Activated naive CD8-positive, alpha-beta T cell (primary cell): ENCODE data around the gene CCNT2.
"Not testable (repeated sequence)": the region's sequence is repeated elsewhere in the genome, so short reads cannot be mapped to it uniquely, and the experiment has no call there.

Experiments
- H3K27ac Mint-ChIP-seq: one replicate; pipeline ENCODE4 v1.8.0; 2021; ENCODE audit warnings: mixed read lengths
- H3K27me3 Mint-ChIP-seq: one replicate; pipeline ENCODE4 v1.8.0; 2021; ENCODE audit warnings: mixed read lengths
- H3K36me3 Mint-ChIP-seq: one replicate; pipeline ENCODE4 v1.8.0; 2021; ENCODE audit warnings: mixed read lengths
- H3K4me1 Mint-ChIP-seq: one replicate; pipeline ENCODE4 v1.8.0; 2021; ENCODE audit warnings: low read depth, mixed read lengths
- H3K4me3 Mint-ChIP-seq: one replicate; pipeline ENCODE4 v1.8.0; 2021; ENCODE audit warnings: mild to moderate bottlenecking, mixed read lengths
- H3K9me3 Mint-ChIP-seq: one replicate; pipeline ENCODE4 v1.8.0; 2021; ENCODE audit warnings: low read depth, mixed read lengths

Gene CCNT2

GRCh38 chr2:134977104-134977503 lies 58.5 kb downstream of the CCNT2 start:
- H3K27me3 Mint-ChIP-seq, H3K4me3 Mint-ChIP-seq, H3K27ac Mint-ChIP-seq, H3K4me1 Mint-ChIP-seq: not testable (repeated sequence)
- Mint-ChIP-seq H3K36me3 (peaks cover 19% of the 10 kb centered on the region), H3K9me3 (peaks cover 16% of the 10 kb centered on the region)

DNA sequence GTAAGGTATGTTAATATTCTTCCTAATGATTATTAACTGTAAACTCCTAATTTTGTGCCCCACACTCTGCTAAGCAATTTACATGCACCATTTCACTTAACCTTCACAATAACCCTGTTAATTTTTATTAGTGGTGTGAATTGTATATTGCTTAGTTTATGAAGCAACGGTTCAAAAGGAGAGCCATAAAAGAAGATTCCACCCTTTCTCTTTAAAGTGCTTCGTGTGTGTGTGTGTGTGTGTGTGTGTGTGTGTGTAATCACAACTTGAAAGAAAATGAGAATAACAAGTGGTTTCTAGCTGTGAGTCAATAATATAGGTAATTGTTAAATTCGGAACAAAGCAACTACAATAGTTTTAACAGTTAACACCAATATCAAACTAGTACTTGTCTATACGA lies 60.6 kb downstream of the CCNT2 start:
- Mint-ChIP-seq H3K4me3 (no peak overlapping the region), H3K27ac (no peak overlapping the region), H3K27me3 (no peaks in the 10 kb centered on the region), H3K4me1 (no peaks in the 10 kb centered on the region), H3K9me3 (peaks cover 7% of the 10 kb centered on the region), H3K36me3 (peaks cover 10% of the 10 kb centered on the region)

- H3K27ac Mint-ChIP-seq, result no peak overlapping the region
- H3K36me3 Mint-ChIP-seq, result peaks cover 4% of the 10 kb centered on the region
- H3K4me1 Mint-ChIP-seq, result no peaks in the 10 kb centered on the region
- no peaks in the 10 kb centered on the region for H3K9me3 Mint-ChIP-seq
- H3K4me3 Mint-ChIP-seq, result no peak overlapping the region
- no peaks in the 10 kb centered on the region for H3K27me3 Mint-ChIP-seq
Observed at GRCh38 chr2:134980639-134981038, 62.0 kb downstream of the CCNT2 start.

DNA sequence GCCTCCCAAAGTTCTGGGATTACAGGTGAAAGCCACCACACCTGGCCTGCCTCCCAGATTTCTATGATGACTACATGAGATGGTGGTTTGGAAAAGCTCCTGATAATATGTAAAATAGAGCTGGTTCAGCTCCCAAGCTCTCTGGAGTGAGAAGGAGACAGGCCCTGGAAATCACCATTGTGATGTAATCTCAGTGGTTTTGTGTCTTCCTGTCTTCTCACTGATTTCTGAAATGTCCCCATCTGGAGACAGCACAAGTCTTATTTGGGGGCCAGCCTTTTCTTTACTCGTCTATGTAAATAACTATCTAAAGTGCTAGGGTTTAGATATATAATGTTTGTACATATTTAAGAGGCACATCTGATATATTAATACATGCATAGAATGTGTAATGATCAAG lies 64.0 kb downstream of the CCNT2 start:
- peaks cover 4% of the 10 kb centered on the region for H3K36me3 Mint-ChIP-seq
- no peaks in the 10 kb centered on the region for H3K4me1 Mint-ChIP-seq
- no peaks in the 10 kb centered on the region for H3K27me3 Mint-ChIP-seq
- H3K9me3 Mint-ChIP-seq, result no peaks in the 10 kb centered on the region
- H3K27ac Mint-ChIP-seq, result no peak overlapping the region
- H3K4me3 Mint-ChIP-seq, result no peak overlapping the region

DNA sequence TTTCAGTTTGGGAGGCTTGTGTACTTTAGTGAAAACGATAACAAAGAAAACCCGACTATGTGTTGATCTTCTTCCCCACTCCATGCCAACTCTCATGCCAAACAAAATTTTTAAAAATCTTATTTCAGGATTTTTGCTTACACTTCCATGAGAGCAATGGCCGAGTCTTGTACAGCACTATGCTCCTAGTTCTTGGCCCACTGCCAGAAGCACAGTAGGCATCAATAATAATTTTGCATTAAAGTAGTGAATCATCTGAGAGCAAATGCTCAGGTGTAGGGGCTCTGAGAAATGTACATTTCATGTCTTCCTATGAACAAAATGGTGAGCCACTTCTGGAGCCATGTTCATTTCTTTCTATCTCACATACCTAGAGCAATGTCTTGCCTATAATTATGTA lies 66.4 kb downstream of the CCNT2 start:
- Mint-ChIP-seq H3K36me3 (no peaks in the 10 kb centered on the region), H3K27me3 (no peaks in the 10 kb centered on the region), H3K4me1 (no peaks in the 10 kb centered on the region), H3K27ac (no peak overlapping the region), H3K4me3 (no peak overlapping the region), H3K9me3 (no peaks in the 10 kb centered on the region)

DNA sequence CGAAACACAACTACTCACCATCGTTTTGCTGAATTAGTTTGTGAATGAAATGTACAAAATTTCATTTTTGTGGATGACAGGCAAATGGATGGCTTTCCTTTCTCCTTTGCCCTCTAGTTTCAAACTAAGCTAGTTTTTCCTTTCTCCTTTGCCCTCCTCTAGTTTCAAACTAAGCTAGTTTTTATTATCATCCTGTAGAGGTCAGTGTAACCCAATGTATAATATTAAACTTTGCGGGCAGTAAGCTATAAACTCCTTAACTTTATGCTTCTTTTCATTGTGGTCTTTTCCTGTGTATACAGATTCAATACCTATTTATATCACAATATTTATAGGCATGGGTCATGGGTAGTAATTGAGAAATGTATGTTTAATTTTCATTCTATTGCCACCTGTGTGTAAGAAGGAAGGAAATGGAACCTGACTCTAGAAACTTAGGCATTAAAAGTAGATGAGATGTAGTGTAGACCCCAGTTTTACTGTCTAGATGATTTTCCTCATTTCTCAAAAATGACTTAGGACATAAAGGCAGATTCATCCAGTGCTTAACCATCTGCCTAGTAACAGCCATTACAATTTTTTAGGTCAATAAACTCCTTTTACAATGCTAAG lies 70.5 kb downstream of the CCNT2 start:
- H3K9me3 Mint-ChIP-seq, result no peaks in the 10 kb centered on the region
- H3K4me3 Mint-ChIP-seq, result no peak overlapping the region
- H3K27ac Mint-ChIP-seq, result no peak overlapping the region
- no peaks in the 10 kb centered on the region for H3K4me1 Mint-ChIP-seq
- H3K36me3 Mint-ChIP-seq, result no peaks in the 10 kb centered on the region
- no peaks in the 10 kb centered on the region for H3K27me3 Mint-ChIP-seq

DNA sequence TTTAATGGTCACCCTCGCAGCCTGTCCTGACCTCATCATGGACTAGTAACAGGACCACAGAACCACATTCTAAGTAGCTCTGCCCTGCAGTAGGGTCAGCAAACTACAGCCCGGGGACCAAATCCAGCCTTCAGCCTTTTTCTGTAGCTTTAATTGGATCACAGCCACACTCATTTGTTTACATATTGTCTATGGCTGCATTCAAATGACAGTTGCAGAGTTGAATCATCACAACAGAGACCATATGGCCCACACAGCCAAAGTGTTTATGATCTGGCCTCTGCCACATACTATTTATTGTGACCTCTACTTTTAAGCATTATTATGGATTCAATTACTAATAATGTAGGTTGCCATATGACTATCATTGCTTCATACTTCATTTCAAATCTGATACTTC lies 80.9 kb downstream of the CCNT2 start:
- H3K27ac Mint-ChIP-seq, result no peak overlapping the region
- H3K4me3 Mint-ChIP-seq, result no peak overlapping the region
- no peaks in the 10 kb centered on the region for H3K36me3 Mint-ChIP-seq
- peaks cover 5% of the 10 kb centered on the region for H3K4me1 Mint-ChIP-seq
- H3K9me3 Mint-ChIP-seq, result no peaks in the 10 kb centered on the region
- peaks cover 3% of the 10 kb centered on the region for H3K27me3 Mint-ChIP-seq

- no peak overlapping the region for H3K27ac Mint-ChIP-seq
- H3K9me3 Mint-ChIP-seq, result no peaks in the 10 kb centered on the region
- peaks cover 8% of the 10 kb centered on the region for H3K27me3 Mint-ChIP-seq
- no peak overlapping the region for H3K4me3 Mint-ChIP-seq
- H3K36me3 Mint-ChIP-seq, result no peaks in the 10 kb centered on the region
- H3K4me1 Mint-ChIP-seq, result peaks cover 6% of the 10 kb centered on the region
Observed at GRCh38 chr2:135002836-135003235, 84.2 kb downstream of the CCNT2 start.

- H3K27me3 Mint-ChIP-seq, result peaks cover 8% of the 10 kb centered on the region
- no peak overlapping the region for H3K4me3 Mint-ChIP-seq
- H3K9me3 Mint-ChIP-seq, result no peaks in the 10 kb centered on the region
- H3K4me1 Mint-ChIP-seq, result peaks cover 6% of the 10 kb centered on the region
- H3K27ac Mint-ChIP-seq, result no peak overlapping the region
- H3K36me3 Mint-ChIP-seq, result no peaks in the 10 kb centered on the region
Observed at GRCh38 chr2:135004005-135004746, 85.6 kb downstream of the CCNT2 start.

DNA sequence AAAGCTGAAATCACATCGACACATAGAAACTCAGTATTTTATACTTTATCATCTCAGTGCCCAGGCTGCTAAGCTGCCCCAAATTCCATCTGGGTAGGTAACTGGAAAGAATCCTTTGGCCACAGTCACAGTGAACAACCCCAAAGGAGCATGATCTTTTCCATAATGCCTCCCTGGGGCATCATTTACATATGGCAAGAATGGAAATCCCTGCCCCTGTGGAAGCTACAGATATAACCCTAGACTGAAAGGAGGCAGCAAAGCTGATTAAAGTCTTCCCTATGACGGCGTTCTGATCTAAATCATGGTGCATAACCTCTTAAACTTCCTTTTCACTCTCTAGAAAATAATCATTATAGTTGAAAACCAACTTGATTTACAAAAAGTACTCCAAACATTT lies 87.1 kb downstream of the CCNT2 start:
- no peak overlapping the region for H3K27ac Mint-ChIP-seq
- no peak overlapping the region for H3K4me3 Mint-ChIP-seq
- peaks cover 6% of the 10 kb centered on the region for H3K4me1 Mint-ChIP-seq
- no peaks in the 10 kb centered on the region for H3K9me3 Mint-ChIP-seq
- H3K27me3 Mint-ChIP-seq, result peaks cover 10% of the 10 kb centered on the region
- H3K36me3 Mint-ChIP-seq, result no peaks in the 10 kb centered on the region
